ENCODE results near the gene IL27RA. TPM values are rescaled to one million over a fixed set of nuclear protein-coding genes. Genes with fewer than 3 reads are reported as not detected.
A peak's percentile ranks its signal among the peaks of the same experiment; 100 is the strongest.

Gene IL27RA
- total RNA-seq, 1 experiment from 2014 or later: 18.3 TPM

GRCh38 chr19:14058182-14059092, 26.9 kb downstream of the IL27RA start:
- Histone ChIP-seq H3K36me3 (ENCODE audit: control insufficient read depth in 1 of 2, insufficient read depth in 2 of 2, low read length in 2 of 2) (no peaks in the 10 kb centered on the region), H3K9ac (ENCODE audit: low read length) (peak overlapping the region; percentile 25; the same call in 1 of the 2 replicates), H3K9me3 (ENCODE audit: control insufficient read depth in 1 of 2, insufficient read depth in 1 of 2, low read depth in 1 of 2, low read length in 2 of 2) (no peaks in the 10 kb centered on the region), H3K27ac (ENCODE audit: low read depth, low read length) (peak overlapping the region; percentile 31; the same call in 1 of the 2 replicates), H3K27me3 (ENCODE audit: insufficient read depth, low read length) (no peaks in the 10 kb centered on the region), H3K9me2 (ENCODE audit: insufficient read depth) (no peaks in the 10 kb centered on the region), H4K20me1 (ENCODE audit: insufficient read depth) (no peaks in the 10 kb centered on the region), H3K4me1 (ENCODE audit: control insufficient read depth in 1 of 2, insufficient read depth in 2 of 2, low read length in 2 of 2) (peaks cover 22 to 36% of the 10 kb centered on the region in 2 experiments), H3K4me3 (replicated peaks in 1 of 2; ENCODE audit: low read depth in 1 of 2, low read length in 2 of 2) (peak overlapping the region; percentile 50 to 56), H3K79me2 (ENCODE audit: insufficient read depth, low read length) (no peaks in the 10 kb centered on the region), H3K4me2 (ENCODE audit: low read length) (peak overlapping the region; percentile 81), H2AFZ (ENCODE audit: low read depth, low read length, poor library complexity, severe bottlenecking) (peak overlapping the region; percentile 73)
- ChIA-PET CTCF (interaction anchor here (0.6 to 5.7 kb wide), 17 partner anchors 7 to 217 kb away, joined by 3 to 83 read pairs (median 6); partner anchors contain the start of genes ASF1B, IL27RA, MISP3 and RFX1), RAD21 (ENCODE audit: low non-redundant PET in 1 of 2, low total read pairs in 2 of 2, uncharacterized antibody in 2 of 2, unreplicated experiment in 2 of 2) (no interaction called here), POLR2A (interaction anchor here (0.6 to 0.9 kb wide), 3 partner anchors 203 to 428 kb away, joined by 3 to 4 read pairs (median 3); partner anchors contain the start of gene ZSWIM4)
- BruUV-seq (replicated peaks): no TSS peak
- intact Hi-C loops (cut with micrococcal nuclease): no loop called here
- TF ChIP-seq YY1 (IDR thresholded peaks at IDR 0.05; ENCODE audit: extremely low read depth, insufficient replicate concordance, low read depth, low read length) (no peak), ZNF274 (IDR thresholded peaks at IDR 0.05; ENCODE audit: low read depth, low read length) (no peak), ZFX (IDR thresholded peaks at IDR 0.05) (no peak), ELF1 (IDR thresholded peaks at IDR 0.05; ENCODE audit: borderline replicate concordance, low read depth) (no peak), EGR1 (IDR thresholded peaks at IDR 0.05; ENCODE audit: low read depth) (no peak), RAD21 (IDR thresholded peaks at IDR 0.05; ENCODE audit: low read depth) (no peak), CTCF (IDR thresholded peaks at IDR 0.05 in 2 of 3, conservative IDR thresholded peaks at IDR 0.05 in 1 of 3; ENCODE audit: borderline replicate concordance in 1 of 3, insufficient read depth in 1 of 3, low read depth in 2 of 3, low read length in 2 of 3) (no peak), POLR2AphosphoS5 (IDR thresholded peaks at IDR 0.05; ENCODE audit: low read depth, low read length) (no peak)
- TF ChIP-seq, protein P1, sequence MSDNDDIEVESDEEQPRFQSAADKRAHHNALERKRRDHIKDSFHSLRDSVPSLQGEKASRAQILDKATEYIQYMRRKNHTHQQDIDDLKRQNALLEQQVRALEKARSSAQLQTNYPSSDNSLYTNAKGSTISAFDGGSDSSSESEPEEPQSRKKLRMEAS (IDR thresholded peaks at IDR 0.05): no peak
- TF ChIP-seq, protein P2, sequence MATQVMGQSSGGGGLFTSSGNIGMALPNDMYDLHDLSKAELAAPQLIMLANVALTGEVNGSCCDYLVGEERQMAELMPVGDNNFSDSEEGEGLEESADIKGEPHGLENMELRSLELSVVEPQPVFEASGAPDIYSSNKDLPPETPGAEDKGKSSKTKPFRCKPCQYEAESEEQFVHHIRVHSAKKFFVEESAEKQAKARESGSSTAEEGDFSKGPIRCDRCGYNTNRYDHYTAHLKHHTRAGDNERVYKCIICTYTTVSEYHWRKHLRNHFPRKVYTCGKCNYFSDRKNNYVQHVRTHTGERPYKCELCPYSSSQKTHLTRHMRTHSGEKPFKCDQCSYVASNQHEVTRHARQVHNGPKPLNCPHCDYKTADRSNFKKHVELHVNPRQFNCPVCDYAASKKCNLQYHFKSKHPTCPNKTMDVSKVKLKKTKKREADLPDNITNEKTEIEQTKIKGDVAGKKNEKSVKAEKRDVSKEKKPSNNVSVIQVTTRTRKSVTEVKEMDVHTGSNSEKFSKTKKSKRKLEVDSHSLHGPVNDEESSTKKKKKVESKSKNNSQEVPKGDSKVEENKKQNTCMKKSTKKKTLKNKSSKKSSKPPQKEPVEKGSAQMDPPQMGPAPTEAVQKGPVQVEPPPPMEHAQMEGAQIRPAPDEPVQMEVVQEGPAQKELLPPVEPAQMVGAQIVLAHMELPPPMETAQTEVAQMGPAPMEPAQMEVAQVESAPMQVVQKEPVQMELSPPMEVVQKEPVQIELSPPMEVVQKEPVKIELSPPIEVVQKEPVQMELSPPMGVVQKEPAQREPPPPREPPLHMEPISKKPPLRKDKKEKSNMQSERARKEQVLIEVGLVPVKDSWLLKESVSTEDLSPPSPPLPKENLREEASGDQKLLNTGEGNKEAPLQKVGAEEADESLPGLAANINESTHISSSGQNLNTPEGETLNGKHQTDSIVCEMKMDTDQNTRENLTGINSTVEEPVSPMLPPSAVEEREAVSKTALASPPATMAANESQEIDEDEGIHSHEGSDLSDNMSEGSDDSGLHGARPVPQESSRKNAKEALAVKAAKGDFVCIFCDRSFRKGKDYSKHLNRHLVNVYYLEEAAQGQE (IDR thresholded peaks at IDR 0.05; ENCODE audit: low read depth): no peak
- ATAC-seq: no peak
- no peak for DNase-seq (ENCODE audit: low read depth, low spot score)

All from HCT116 (cell line).